NB4 (cell line): ENCODE results near the gene DRC1.

Experiments
- DNase-seq: peaks from one replicate; pipeline ENCODE4 v3.0.0; 2010; ENCODE audit warnings: low read depth
- H3K4me3 ChIP-seq: one replicate; pipeline ENCODE4 v1.5.1; 2011; ENCODE audit warnings: mild to moderate bottlenecking, low read depth, low read length, moderate library complexity
- CTCF ChIP-seq: IDR thresholded peaks from one replicate; pipeline ENCODE4 v1.5.1; 2012; ENCODE audit warnings: low read depth, low read length
- MAX ChIP-seq: IDR thresholded peaks from 2 replicates; pipeline ENCODE4 v1.6.1; 2011; ENCODE audit warnings: low read depth, low read length
- MYC ChIP-seq: IDR thresholded peaks from 2 replicates; pipeline ENCODE4 v1.6.1; 2011; ENCODE audit warnings: low read depth, low read length
- POLR2A ChIP-seq: IDR thresholded peaks from 2 replicates; pipeline ENCODE4 v1.6.1; 2011; ENCODE audit warnings: mild to moderate bottlenecking; ENCODE audit not compliant: insufficient read length; ENCODE audit errors: extremely low read depth

Gene DRC1

DNA sequence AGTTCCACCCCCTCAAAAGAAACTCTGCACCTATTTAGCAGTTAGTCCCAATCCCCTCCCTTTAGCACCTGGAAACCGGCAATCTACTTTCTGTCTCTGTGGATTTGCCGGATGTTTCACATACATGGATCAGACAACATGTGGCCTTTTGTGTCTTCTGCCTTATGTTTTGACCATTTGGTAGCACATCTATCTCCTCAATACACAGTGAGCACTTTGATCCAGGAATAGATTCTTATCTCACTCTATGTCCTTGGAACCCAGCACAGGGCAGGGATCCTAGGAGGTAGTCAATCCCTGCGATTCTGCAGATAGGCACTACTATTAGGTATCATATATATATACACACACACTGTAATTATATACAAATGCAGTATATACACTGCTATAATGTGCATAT is 80.0 kb downstream of the DRC1 start:
- TF ChIP-seq MYC (no peak), POLR2A (no peak), CTCF (no peak), MAX (no peak)
- no peak for DNase-seq

DNA sequence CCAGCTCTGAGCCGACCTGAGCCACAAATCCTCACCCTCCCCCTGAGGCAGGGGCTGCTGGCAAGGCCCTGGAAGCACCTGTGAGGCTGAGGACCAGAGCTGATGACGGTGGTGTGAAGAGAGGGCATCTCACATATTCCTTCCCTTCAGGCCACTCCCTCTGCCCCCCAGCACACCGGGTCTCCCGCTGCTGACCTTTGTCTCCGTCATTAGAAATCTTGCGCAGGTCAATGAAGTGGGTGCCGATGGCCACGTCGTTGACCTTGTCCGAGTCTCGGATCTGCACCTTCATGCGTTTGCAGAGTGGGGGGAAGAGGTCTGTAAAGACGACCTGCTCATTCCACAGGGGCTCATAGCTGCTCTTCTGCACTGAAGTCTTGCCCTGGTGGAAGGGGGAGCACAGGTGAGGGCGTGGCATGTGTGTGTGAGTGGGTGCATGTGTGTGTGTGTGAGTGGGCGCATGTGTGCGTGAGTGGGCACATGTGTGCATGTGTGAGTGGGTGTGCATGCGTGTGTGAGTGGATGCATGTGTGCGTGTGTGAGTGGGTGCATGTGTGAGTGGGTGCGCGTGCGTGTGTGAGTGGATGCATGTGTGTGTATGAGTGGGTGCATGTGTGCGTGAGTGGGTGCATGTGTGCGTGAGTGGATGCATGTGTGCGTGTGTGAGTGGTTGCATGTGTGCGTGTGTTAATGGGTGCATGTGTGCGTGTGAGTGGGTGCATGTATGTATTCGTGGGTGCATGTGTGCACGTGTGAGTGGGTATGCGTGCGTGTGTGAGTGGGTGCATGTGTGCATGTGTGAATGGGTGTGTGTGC is 80.7 kb downstream of the DRC1 start:
- DNase-seq, result no peak

More for the DNA sequence above, 80.0 kb downstream of the DRC1 start:
- no peak overlapping the region for H3K4me3 ChIP-seq

GRCh38 chr2:26483027-26483326 is 81.3 kb downstream of the DRC1 start:
- H3K4me3 ChIP-seq, result no peak overlapping the region
- no peak for DNase-seq
- TF ChIP-seq CTCF (no peak), MAX (no peak)

More for the DNA sequence above, 80.7 kb downstream of the DRC1 start:
- H3K4me3 ChIP-seq, result no peak overlapping the region
- no peak for TF ChIP-seq MYC
- no peak for TF ChIP-seq POLR2A
- no peak for TF ChIP-seq MAX
- no peak for TF ChIP-seq CTCF

GRCh38 chr2:26483516-26483915 is 81.8 kb downstream of the DRC1 start:
- no peak for DNase-seq

GRCh38 chr2:26483957-26484565 is 82.3 kb downstream of the DRC1 start:
- no peak overlapping the region for H3K4me3 ChIP-seq
- no peak for DNase-seq
- TF ChIP-seq MAX, result no peak

More at GRCh38 chr2:26483516-26483915, 81.8 kb downstream of the DRC1 start:
- TF ChIP-seq CTCF, result no peak
- TF ChIP-seq MYC, result no peak
- no peak for TF ChIP-seq POLR2A
- TF ChIP-seq MAX, result no peak
- no peak overlapping the region for H3K4me3 ChIP-seq

DNA sequence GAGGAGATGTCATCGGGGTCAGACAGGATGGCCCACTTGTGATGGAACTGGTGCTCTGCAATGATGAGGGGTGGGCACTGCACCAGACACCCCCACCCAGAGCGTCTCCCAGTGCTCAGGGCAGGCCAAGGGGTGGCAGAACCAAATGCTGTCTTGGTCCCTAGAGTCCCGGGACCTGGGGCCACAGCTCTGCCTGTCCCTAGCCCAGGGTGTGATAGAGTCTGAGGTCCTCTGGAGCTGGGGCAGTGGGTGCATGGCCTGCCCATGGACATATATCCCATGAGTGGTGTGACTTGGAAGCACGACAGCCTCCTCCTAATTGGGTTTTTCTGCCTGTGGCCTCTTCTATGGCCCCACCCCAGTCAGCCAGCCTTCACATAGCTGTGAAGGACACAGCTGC is 82.9 kb downstream of the DRC1 start:
- TF ChIP-seq MAX, result no peak
- no peak for TF ChIP-seq CTCF
- TF ChIP-seq POLR2A, result no peak
- H3K4me3 ChIP-seq, result no peak overlapping the region
- no peak for DNase-seq
